Right lobe of liver (tissue), 6 donors: ENCODE data around the gene ZBED5. TPM values are rescaled to one million over a fixed set of nuclear protein-coding genes. Genes with fewer than 3 reads are reported as not detected.
A peak's percentile ranks its signal among the peaks of the same experiment; 100 is the strongest.
"Not testable (repeated sequence)": the region's sequence is repeated elsewhere in the genome, so short reads cannot be mapped to it uniquely, and the experiment has no call there.

ENCODE experiments used
- ATAC-seq, 4 donors: fragments of 200-7000 bp; cut with Tn5 transposase; one replicate each; pipeline ENCODE4 v1.9.1; 2020; ENCODE audit warnings: mild to moderate bottlenecking in 4 of 4, moderate library complexity in 4 of 4
- DNase-seq, 3 donors: peaks; one replicate each; pipeline ENCODE4 v3.0.0-alpha.2; 2020
- H3K27ac ChIP-seq, 3 donors: fragments of 200-600 bp; one replicate each; pipeline ENCODE4 v1.8.0; 2022
- H3K27me3 ChIP-seq, 2 donors: fragments of 200-600 bp; one replicate each; pipeline ENCODE4 v1.8.0; 2022
- H3K36me3 ChIP-seq, 4 donors: fragments of 200-600 bp; sonication (generic) in 1 of 4; one replicate each; pipeline versions ENCODE4 v1.5.1 to v1.8.0; 2017 to 2022; ENCODE audit warnings: control low read depth in 1 of 4
- H3K4me1 ChIP-seq, 4 donors: fragments of 200-600 bp; sonication (generic) in 1 of 4; one replicate each; pipeline versions ENCODE4 v1.5.1 to v1.8.0; 2017 to 2022; ENCODE audit warnings: control low read depth in 1 of 4
- H3K4me3 ChIP-seq, 3 donors: fragments of 200-600 bp; one replicate each; pipeline ENCODE4 v1.8.0; 2022
- H3K9me3 ChIP-seq, 4 donors: fragments of 200-600 bp; sonication (generic) in 1 of 4; one replicate each; pipeline versions ENCODE4 v1.5.1 to v1.8.0; 2017 to 2022; ENCODE audit warnings: control low read depth in 1 of 4
- POLR2A ChIP-seq: fragments of 450-650 bp; IDR thresholded peaks from one replicate; pipeline ENCODE4 v1.6.1; 2017; ENCODE audit warnings: antibody characterized with exemption, mild to moderate bottlenecking
- WGBS: methylation state at CpG from one replicate; pipeline ENCODE4 v1.1.6; 2018; ENCODE audit warnings: low coverage, low lambda C conversion rate; ENCODE audit not compliant: insufficient coverage; ENCODE audit errors: missing lambda C conversion rate; 5-methylcytosine and 5-hydroxymethylcytosine counted together
- intact Hi-C, 2 donors: fragments of 100-400 bp; cut with DNase I; formaldehyde crosslinking; loops; one replicate each; pipeline versions ENCODE4 v1.11.2 to v1.14.1; 2022
- total RNA-seq, 6 experiments: library from RNA; depleted of rRNA in 2 of 6; stranded (reverse); fragments of >200 nt in 2 of 6; fragmentation: NEBNext Ultra II Directional in 3 of 6; extraction: Animal tissue kit (Norgen Biotek cat#: 25700) in 3 of 6; gene quantifications; one replicate each; pipeline versions ENCODE4 v1.1.0 to v1.2.4, GENCODE V29; 2016 to 2023
- TF ChIP-seq, protein P1 (sequence below), 4 donors: fragments of 200-600 bp in 3 of 4; fragments of 450-650 bp in 1 of 4; IDR thresholded peaks; one replicate each; pipeline versions ENCODE4 v1.5.1 to v1.8.0; 2016 to 2022; ENCODE audit warnings: antibody characterized with exemption in 4 of 4, mild to moderate bottlenecking in 2 of 4
- donor health status: DM: no; HTN: yes; CAD: no.
- donor health status: DM: no; HTN: no; CAD: no.
- donor health status: DM: no; HTN: no; CAD: no.
- donor health status: DM: no; HTN: yes; CAD: no.
- donor health status: DM: no; HTN: yes; CAD: no.

The ZBED5 gene
- total RNA-seq, 6 experiments from 2014 or later: 7.0 to 11.7 (median 8.7) TPM

DNA sequence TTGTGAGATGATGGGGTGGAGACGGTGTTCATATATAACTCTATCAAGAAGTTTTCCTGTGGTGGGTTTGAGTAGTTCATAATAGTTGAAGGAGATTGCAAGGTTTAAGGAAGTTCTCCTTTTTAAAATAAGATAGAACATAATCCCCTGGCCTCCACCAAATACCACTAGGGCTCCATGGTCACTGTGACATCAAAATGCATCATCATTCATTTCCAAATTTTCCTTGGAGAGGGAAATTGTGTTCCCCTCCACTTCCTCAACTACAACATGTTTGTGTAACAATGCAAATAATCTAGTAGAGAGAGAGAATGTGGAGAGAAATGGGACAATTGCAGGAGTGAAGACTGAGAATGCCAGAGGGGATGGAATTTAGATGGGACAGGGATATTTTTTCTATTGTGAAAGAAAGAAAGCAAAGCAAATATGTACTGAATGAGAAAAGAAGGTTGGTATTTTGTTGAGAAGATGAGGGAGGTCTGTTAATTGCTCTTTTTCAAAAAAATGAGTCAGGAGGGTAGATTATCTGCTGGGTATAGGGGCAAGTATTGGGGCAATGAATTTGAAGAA lies 33.4 kb upstream of the ZBED5 start:
- no peaks in the 10 kb centered on the region for H3K36me3 ChIP-seq
- TF ChIP-seq POLR2A: no peak
- TF ChIP-seq, protein P1, sequence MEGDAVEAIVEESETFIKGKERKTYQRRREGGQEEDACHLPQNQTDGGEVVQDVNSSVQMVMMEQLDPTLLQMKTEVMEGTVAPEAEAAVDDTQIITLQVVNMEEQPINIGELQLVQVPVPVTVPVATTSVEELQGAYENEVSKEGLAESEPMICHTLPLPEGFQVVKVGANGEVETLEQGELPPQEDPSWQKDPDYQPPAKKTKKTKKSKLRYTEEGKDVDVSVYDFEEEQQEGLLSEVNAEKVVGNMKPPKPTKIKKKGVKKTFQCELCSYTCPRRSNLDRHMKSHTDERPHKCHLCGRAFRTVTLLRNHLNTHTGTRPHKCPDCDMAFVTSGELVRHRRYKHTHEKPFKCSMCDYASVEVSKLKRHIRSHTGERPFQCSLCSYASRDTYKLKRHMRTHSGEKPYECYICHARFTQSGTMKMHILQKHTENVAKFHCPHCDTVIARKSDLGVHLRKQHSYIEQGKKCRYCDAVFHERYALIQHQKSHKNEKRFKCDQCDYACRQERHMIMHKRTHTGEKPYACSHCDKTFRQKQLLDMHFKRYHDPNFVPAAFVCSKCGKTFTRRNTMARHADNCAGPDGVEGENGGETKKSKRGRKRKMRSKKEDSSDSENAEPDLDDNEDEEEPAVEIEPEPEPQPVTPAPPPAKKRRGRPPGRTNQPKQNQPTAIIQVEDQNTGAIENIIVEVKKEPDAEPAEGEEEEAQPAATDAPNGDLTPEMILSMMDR (IDR thresholded peaks at IDR 0.05): no peak
- H3K9me3 ChIP-seq: no peaks in the 10 kb centered on the region
- no peak overlapping the region for H3K27ac ChIP-seq
- no peak for ATAC-seq
- H3K4me3 ChIP-seq: no peak overlapping the region
- DNase-seq: no peak
- peaks cover 0 to 7% (median 0%) of the 10 kb centered on the region in 4 donors for H3K4me1 ChIP-seq
- 71% methylated on average over 1 of the region's 1 CpG for WGBS
- intact Hi-C loops: no loop called here
- H3K27me3 ChIP-seq: no peaks in the 10 kb centered on the region

DNA sequence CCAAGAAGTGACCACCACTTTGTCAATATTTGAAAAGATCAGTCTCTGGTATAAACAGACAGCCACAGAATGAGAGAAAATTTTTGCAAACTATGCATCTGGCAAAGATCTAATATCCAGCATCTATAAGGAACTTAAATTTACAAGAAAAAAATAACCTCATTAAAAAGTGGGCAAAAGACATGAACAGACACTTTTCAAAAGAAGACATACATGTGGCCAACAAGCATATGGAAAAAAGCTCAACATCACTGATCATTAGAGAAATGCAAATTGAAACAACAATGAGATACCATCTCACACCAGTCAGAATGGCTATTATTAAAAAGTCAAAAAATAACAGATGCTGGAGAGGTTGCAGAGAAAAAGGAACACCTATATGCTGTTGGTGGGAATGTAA lies 32.2 kb upstream of the ZBED5 start:
- intact Hi-C loops, H3K27ac ChIP-seq, H3K9me3 ChIP-seq, H3K36me3 ChIP-seq, H3K4me1 ChIP-seq, ATAC-seq, H3K27me3 ChIP-seq, H3K4me3 ChIP-seq, DNase-seq: not testable (repeated sequence)

DNA sequence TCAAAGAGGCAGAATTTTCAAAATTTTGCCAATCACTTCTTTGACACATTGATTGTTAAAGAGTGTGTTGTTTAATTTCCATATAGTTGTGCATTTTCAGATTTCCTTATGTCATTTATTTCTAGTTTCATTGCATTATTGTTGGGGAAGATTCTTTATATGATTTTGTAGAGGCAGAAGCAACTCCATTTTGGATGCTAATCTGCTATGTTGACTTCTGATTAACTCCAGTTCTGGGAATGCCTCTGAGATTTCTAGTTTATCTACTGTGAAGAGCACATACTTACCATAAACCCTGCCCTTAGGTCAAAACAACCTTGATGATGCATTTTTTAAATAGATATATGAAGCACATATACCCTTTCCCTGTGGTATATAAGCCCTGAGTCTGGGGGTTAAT lies 29.5 kb upstream of the ZBED5 start:
- no peak for TF ChIP-seq POLR2A
- TF ChIP-seq, protein P1 (IDR thresholded peaks at IDR 0.05): no peak
- ATAC-seq (no peak), DNase-seq (no peak)
- no peak overlapping the region for H3K27ac ChIP-seq
- H3K36me3 ChIP-seq: no peaks in the 10 kb centered on the region
- H3K4me1 ChIP-seq: no peaks in the 10 kb centered on the region
- H3K9me3 ChIP-seq: no peaks in the 10 kb centered on the region
- no peaks in the 10 kb centered on the region for H3K27me3 ChIP-seq
- intact Hi-C loops: no loop called here
- no peak overlapping the region for H3K4me3 ChIP-seq

DNA sequence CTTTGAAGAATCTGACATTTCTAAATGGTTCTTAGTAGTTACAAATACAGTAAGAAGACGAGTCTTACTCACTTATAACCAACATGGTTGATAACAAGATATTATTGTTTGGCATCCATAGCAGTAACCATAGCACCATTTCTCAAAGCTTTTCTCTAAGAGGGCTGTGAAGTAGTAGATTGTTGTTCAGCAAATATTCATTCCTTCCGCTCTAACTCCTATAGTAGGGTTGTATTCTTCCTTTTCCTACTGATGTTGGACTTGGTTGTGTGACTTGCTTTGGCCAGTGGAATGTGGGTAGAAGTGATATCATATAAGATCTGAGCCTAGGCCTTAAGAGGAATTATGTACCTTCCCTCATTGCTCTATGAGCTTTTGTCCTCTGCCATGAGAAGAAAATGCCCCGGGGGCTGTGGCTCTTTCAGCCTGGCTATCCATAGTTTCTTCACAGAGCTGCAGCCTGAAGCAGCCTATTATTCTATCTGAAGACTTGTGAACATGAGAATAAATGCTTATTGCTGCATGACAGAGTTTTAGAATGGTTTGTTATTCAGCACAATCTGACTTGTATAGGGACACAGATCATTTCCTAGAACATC lies 28.9 kb upstream of the ZBED5 start:
- intact Hi-C loops: no loop called here
- no peak overlapping the region for H3K4me3 ChIP-seq
- TF ChIP-seq, protein P1 (IDR thresholded peaks at IDR 0.05): no peak
- no peak for TF ChIP-seq POLR2A
- no peaks in the 10 kb centered on the region for H3K27me3 ChIP-seq
- H3K9me3 ChIP-seq: no peaks in the 10 kb centered on the region
- no peak overlapping the region for H3K27ac ChIP-seq
- ATAC-seq (no peak), DNase-seq (no peak)
- H3K36me3 ChIP-seq: no peaks in the 10 kb centered on the region
- 77% methylated on average over 2 of the region's 3 CpGs for WGBS
- no peaks in the 10 kb centered on the region for H3K4me1 ChIP-seq

DNA sequence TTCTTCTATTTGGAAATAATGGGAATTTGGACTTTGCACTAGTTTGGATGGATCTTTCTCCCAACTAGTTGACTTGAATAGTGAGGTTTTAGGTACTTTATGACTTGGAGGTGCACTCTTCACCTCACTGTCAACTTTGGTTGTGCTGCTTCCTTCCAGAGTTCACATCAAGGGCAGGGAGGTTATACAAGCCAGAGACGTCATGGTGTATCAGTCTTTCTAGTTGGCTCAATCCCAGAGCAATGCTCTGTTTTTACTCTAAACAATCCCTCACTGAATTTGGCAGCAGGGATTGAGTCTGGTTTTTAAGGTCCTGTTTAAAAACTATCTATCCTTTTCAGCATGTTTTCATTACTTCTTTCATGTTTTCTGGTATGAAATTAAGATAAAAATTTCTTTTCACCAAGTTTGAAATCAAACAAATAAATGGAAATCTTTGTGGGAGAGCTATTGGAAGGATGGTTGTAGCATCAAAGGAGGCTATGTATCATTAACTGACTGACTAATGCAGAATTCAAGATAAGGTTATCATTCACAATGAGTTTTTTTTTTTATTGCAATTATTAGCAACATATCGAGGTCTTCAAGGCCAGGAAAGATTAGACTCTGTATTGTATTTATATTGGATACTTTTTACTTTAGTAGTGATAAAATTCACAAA lies 28.0 kb upstream of the ZBED5 start:
- no peak for DNase-seq
- Histone ChIP-seq H3K27ac (no peak overlapping the region), H3K4me3 (no peak overlapping the region), H3K4me1 (no peaks in the 10 kb centered on the region), H3K9me3 (no peaks in the 10 kb centered on the region), H3K36me3 (no peaks in the 10 kb centered on the region), H3K27me3 (no peaks in the 10 kb centered on the region)
- peak; percentile 36 to 75 (median 46) for ATAC-seq
- TF ChIP-seq POLR2A: no peak
- TF ChIP-seq, protein P1 (IDR thresholded peaks at IDR 0.05): no peak
- intact Hi-C loops: no loop called here
- 36% methylated on average over 2 of the region's 2 CpGs for WGBS

DNA sequence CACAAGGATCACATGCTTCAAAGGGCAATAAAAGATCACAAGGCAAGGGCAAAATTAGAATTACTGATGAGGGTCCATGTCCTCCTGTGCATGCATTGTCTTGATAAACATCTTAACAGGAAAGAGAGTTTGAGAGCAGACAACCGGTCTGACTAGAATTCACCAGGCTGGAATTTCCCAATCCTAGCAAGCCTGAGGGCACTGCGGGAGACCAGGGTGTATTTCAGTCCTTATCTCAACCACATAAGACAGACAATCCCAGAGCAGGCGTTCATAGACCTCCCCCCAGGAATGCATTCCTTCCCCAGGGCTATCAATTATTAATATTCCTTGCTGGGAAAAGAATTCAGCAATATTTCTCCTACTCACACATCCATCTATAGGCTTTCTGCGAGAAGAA lies 26.4 kb upstream of the ZBED5 start:
- H3K9me3 ChIP-seq, H3K4me3 ChIP-seq, H3K4me1 ChIP-seq, H3K27me3 ChIP-seq, ATAC-seq, DNase-seq, H3K36me3 ChIP-seq, intact Hi-C loops, H3K27ac ChIP-seq: not testable (repeated sequence)
- WGBS: 90% methylated on average over 2 of the region's 4 CpGs
